Activated CD8-positive, alpha-beta T cell treated with anti-CD3 and anti-CD28 coated beads for 36 hours (primary cell): ENCODE measurements around the gene PTPN11. TPM values are rescaled to one million over a fixed set of nuclear protein-coding genes. Genes with fewer than 3 reads are reported as not detected.

Experiments
- ATAC-seq: fragments of 200-7000 bp; cut with Tn5 transposase; one replicate; pipeline ENCODE4 v1.10.0; 2021; ENCODE audit warnings: mild to moderate bottlenecking, moderate library complexity
- CTCF ChIA-PET: fragments of 350-600 bp; sonication (Branson Sonifier 250); formaldehyde crosslinking; loops from one replicate; lab custom pipeline; 2021; ENCODE audit warnings: antibody characterized with exemption; lab: Charles Lee
- POLR2A ChIA-PET: fragments of 350-600 bp; sonication (Branson Sonifier 250); formaldehyde crosslinking; loops from one replicate; lab custom pipeline; 2021; ENCODE audit warnings: antibody characterized with exemption; lab: Charles Lee
- DNase-seq: peaks from one replicate; pipeline ENCODE4 v3.0.0-alpha.2; 2020
- H3K27ac Mint-ChIP-seq: one replicate; pipeline ENCODE4 v1.8.0; 2021; ENCODE audit warnings: mild to moderate bottlenecking, mixed read lengths
- H3K27me3 Mint-ChIP-seq: one replicate; pipeline ENCODE4 v1.8.0; 2021; ENCODE audit warnings: mixed read lengths
- H3K36me3 Mint-ChIP-seq: one replicate; pipeline ENCODE4 v1.8.0; 2021; ENCODE audit warnings: low read depth, mixed read lengths
- H3K4me1 Mint-ChIP-seq: one replicate; pipeline ENCODE4 v1.8.0; 2021; ENCODE audit warnings: low read depth, mixed read lengths
- H3K4me3 Mint-ChIP-seq: one replicate; pipeline ENCODE4 v1.8.0; 2021; ENCODE audit warnings: mild to moderate bottlenecking, moderate library complexity, mixed read lengths
- H3K9me3 Mint-ChIP-seq: one replicate; pipeline ENCODE4 v1.8.0; 2021; ENCODE audit warnings: mixed read lengths
- intact Hi-C: fragments of 100-400 bp; cut with micrococcal nuclease; formaldehyde crosslinking; loops from one replicate; pipeline ENCODE4 v1.10.0; 2022
- total RNA-seq, 2 experiments: library from RNA; stranded (reverse); gene quantifications; one replicate each; pipeline ENCODE4 v1.2.3, GENCODE V29; 2021
- TF ChIP-seq, protein P1 (sequence below): fragments of 200-600 bp; IDR thresholded peaks from one replicate; pipeline ENCODE4 v1.8.0; 2022; ENCODE audit warnings: antibody characterized with exemption, mild to moderate bottlenecking

The PTPN11 gene
- total RNA-seq, 2 experiments from 2014 or later: 131 to 142 TPM

DNA sequence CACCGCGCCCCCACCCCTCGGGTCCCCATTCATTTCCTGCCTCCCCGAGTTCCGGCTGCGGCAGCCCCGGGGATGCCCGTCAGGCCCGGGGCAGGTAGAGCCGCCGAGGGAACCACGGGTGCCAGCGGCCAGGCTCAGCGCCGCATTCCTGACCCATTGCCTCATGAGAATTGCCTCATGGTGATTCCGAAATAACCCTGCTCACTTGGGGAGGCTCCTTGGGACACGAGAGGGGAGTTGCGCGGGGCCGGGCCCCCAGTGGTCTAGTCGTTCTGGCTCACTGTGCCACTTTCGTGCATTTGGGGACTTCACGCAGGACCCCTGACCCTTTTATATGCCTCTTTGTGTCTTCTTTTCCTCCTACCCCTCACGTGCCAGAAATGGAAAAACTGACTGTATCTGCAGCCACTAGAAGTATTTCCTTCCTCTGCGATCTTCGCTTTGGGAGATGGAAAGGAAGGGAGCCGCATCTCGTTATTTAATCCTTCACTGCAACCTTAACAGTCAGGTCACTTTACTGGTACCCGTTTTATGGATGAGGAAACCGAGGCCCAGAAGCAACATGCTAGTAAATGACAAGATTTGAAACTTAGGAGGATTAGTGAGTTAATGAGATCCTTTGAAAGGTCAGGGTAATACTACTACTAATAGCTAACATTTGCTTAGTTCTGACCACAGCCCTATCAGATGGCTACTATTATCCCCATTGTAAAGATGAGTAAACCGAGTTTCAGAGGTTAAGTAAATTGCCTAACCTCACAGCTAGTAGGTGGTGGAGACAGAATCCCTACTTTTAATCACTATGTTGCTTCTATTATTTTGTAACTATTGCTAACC is 768 bp downstream of the PTPN11 start:
- DNase-seq: peak; percentile 42
- ChIA-PET CTCF (no interaction called here), POLR2A (interaction anchor here (0.6 to 1.4 kb wide), 2 partner anchors 13 to 585 kb away, joined by 3 to 4 read pairs; no protein-coding TSS in a partner anchor)
- H3K36me3 Mint-ChIP-seq: peaks cover 25% of the 10 kb centered on the region
- no peaks in the 10 kb centered on the region for H3K9me3 Mint-ChIP-seq
- H3K27ac Mint-ChIP-seq: peak overlapping the region; percentile 93
- peak overlapping the region; percentile 91 for H3K4me3 Mint-ChIP-seq
- TF ChIP-seq, protein P1, sequence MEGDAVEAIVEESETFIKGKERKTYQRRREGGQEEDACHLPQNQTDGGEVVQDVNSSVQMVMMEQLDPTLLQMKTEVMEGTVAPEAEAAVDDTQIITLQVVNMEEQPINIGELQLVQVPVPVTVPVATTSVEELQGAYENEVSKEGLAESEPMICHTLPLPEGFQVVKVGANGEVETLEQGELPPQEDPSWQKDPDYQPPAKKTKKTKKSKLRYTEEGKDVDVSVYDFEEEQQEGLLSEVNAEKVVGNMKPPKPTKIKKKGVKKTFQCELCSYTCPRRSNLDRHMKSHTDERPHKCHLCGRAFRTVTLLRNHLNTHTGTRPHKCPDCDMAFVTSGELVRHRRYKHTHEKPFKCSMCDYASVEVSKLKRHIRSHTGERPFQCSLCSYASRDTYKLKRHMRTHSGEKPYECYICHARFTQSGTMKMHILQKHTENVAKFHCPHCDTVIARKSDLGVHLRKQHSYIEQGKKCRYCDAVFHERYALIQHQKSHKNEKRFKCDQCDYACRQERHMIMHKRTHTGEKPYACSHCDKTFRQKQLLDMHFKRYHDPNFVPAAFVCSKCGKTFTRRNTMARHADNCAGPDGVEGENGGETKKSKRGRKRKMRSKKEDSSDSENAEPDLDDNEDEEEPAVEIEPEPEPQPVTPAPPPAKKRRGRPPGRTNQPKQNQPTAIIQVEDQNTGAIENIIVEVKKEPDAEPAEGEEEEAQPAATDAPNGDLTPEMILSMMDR: peak; percentile 15
- peaks cover 47% of the 10 kb centered on the region for H3K4me1 Mint-ChIP-seq
- intact Hi-C loops: no loop called here
- peak; percentile 54 for ATAC-seq
- no peaks in the 10 kb centered on the region for H3K27me3 Mint-ChIP-seq

- Mint-ChIP-seq H3K36me3 (peaks cover 25% of the 10 kb centered on the region), H3K27me3 (no peaks in the 10 kb centered on the region), H3K4me1 (peaks cover 47% of the 10 kb centered on the region), H3K9me3 (no peaks in the 10 kb centered on the region), H3K4me3 (peak overlapping the region; percentile 62), H3K27ac (peak overlapping the region; percentile 58)
- intact Hi-C loops: no loop called here
- DNase-seq (no peak), ATAC-seq (no peak)
- ChIA-PET CTCF (no interaction called here), POLR2A (no interaction called here)
- TF ChIP-seq, protein P1: no peak
Observed at GRCh38 chr12:112420740-112421139, 2.0 kb downstream of the PTPN11 start.

- ATAC-seq (no peak), DNase-seq (no peak)
- Mint-ChIP-seq H3K4me3 (no peak overlapping the region), H3K27me3 (no peaks in the 10 kb centered on the region), H3K9me3 (no peaks in the 10 kb centered on the region), H3K36me3 (peaks cover 25% of the 10 kb centered on the region), H3K4me1 (peaks cover 50% of the 10 kb centered on the region), H3K27ac (no peak overlapping the region)
- POLR2A ChIA-PET: interaction anchor here (1.3 kb wide), 1 partner anchor 16 kb away, joined by 3 read pairs; no protein-coding TSS in a partner anchor
- intact Hi-C loops: no loop called here
- CTCF ChIA-PET: interaction anchor here (1.8 kb wide), 1 partner anchor 10 kb away, joined by 5 read pairs; no protein-coding TSS in a partner anchor
- TF ChIP-seq, protein P1: no peak
Observed at GRCh38 chr12:112421363-112421762, 2.6 kb downstream of the PTPN11 start.

DNA sequence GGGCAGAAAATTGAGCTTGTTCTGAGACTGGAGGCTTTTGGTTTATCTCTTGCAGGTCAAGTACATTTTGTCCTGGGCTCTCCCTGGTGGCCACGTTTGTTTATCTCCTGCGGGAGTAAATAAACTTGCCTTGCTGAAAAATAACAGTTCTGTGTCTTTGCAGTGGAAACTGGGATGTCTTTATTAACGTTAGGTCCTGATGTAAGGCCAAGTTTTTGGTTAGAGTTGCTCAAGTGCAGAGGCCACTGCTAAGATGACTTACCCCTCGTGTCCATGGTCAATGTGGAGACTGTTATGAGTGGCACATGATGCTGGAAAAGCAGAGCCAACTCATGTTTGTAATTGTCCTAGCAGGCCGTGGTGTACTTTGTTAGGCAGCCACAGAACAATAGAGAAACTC is 3.8 kb downstream of the PTPN11 start:
- DNase-seq: no peak
- Mint-ChIP-seq H3K9me3 (no peaks in the 10 kb centered on the region), H3K4me3 (no peak overlapping the region), H3K27ac (no peak overlapping the region), H3K4me1 (peaks cover 44% of the 10 kb centered on the region), H3K27me3 (no peaks in the 10 kb centered on the region), H3K36me3 (peaks cover 25% of the 10 kb centered on the region)
- ATAC-seq: no peak
- CTCF ChIA-PET: interaction anchor here (1.8 kb wide), 1 partner anchor 11 kb away, joined by 5 read pairs; no protein-coding TSS in a partner anchor
- POLR2A ChIA-PET: interaction anchor here (1.3 kb wide), 1 partner anchor 18 kb away, joined by 3 read pairs; no protein-coding TSS in a partner anchor
- intact Hi-C loops: no loop called here
- TF ChIP-seq, protein P1: no peak

- Mint-ChIP-seq H3K9me3 (no peaks in the 10 kb centered on the region), H3K4me1 (peaks cover 53% of the 10 kb centered on the region), H3K4me3 (no peak overlapping the region), H3K36me3 (peaks cover 35% of the 10 kb centered on the region), H3K27me3 (no peaks in the 10 kb centered on the region), H3K27ac (no peak overlapping the region)
- TF ChIP-seq, protein P1: no peak
- ChIA-PET CTCF (no interaction called here), POLR2A (interaction anchor here (1.1 kb wide), 1 partner anchor 8 kb away, joined by 4 read pairs; no protein-coding TSS in a partner anchor)
- ATAC-seq (no peak), DNase-seq (no peak)
- intact Hi-C loops: no loop called here
Observed at GRCh38 chr12:112424126-112424525, 5.4 kb downstream of the PTPN11 start.
